ENCODE measurements around the gene KRT79. TPM values are rescaled to one million over a fixed set of nuclear protein-coding genes. Genes with fewer than 3 reads are reported as not detected.

KRT79 gene
- total and polyA plus RNA-seq, 4 donors, result not detected

DNA sequence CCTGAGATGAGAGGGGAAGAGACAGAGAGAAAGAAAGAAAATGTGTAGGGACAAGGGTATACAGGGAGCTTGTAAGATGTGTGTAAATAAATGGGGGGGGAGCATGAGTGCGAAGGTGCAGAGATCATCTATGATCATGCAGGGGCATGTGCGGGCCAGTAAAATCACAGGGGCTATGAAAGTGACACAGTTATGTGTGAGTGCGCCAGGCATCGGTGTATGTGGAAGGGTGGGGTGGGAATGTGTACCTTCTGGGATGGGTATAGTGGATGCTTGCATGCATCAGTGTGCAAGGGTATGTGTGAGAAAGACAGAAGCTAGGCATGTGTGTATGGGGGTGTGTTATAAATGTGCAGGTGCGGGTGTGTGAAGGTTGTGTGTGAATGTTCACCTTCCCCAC, 33.0 kb upstream of the KRT79 start (continued):
- TF ChIP-seq ZBTB33 (IDR thresholded peaks at IDR 0.05), result no peak

- Histone ChIP-seq H3K9ac (ENCODE audit: low read depth in 1 of 2, low read length in 2 of 2) (no peak overlapping the region), H3K4me3 (ENCODE audit: low read depth in 1 of 3, low read length in 3 of 3) (no peak overlapping the region), H3K9me3 (ENCODE audit: control insufficient read depth in 4 of 4, low read length in 3 of 4) (no peaks in the 10 kb centered on the region), H3K36me3 (ENCODE audit: control insufficient read depth in 4 of 4, insufficient read depth in 3 of 4, low read depth in 1 of 4, low read length in 3 of 4) (no peaks in the 10 kb centered on the region), H3K4me1 (ENCODE audit: control insufficient read depth in 4 of 4, insufficient read depth in 4 of 4, low read length in 3 of 4) (no peaks in the 10 kb centered on the region), H3K27me3 (ENCODE audit: control insufficient read depth in 4 of 4, insufficient read depth in 4 of 4, low read length in 3 of 4) (no peaks in the 10 kb centered on the region), H3K27ac (ENCODE audit: low read depth in 1 of 2, low read length in 2 of 2) (no peak overlapping the region)
- DNase-seq (ENCODE audit: low spot score), result peak; percentile 75
- 54% methylated on average over 10 of the region's 10 CpGs for WGBS
- TF ChIP-seq JUND (IDR thresholded peaks at IDR 0.05) (no peak), HNF4A (conservative IDR thresholded peaks at IDR 0.05) (peak in 1 of 2 donors; percentile 27), RAD21 (IDR thresholded peaks at IDR 0.05) (peak; percentile 75 to 85)
- TF ChIP-seq, protein P1, sequence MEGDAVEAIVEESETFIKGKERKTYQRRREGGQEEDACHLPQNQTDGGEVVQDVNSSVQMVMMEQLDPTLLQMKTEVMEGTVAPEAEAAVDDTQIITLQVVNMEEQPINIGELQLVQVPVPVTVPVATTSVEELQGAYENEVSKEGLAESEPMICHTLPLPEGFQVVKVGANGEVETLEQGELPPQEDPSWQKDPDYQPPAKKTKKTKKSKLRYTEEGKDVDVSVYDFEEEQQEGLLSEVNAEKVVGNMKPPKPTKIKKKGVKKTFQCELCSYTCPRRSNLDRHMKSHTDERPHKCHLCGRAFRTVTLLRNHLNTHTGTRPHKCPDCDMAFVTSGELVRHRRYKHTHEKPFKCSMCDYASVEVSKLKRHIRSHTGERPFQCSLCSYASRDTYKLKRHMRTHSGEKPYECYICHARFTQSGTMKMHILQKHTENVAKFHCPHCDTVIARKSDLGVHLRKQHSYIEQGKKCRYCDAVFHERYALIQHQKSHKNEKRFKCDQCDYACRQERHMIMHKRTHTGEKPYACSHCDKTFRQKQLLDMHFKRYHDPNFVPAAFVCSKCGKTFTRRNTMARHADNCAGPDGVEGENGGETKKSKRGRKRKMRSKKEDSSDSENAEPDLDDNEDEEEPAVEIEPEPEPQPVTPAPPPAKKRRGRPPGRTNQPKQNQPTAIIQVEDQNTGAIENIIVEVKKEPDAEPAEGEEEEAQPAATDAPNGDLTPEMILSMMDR (IDR thresholded peaks at IDR 0.05; ENCODE audit: low read depth, low read length, missing input control), result peak; percentile 73
Observed at GRCh38 chr12:52865090-52865944, 31.2 kb upstream of the KRT79 start.

- WGBS, result 71% methylated on average over 2 of the region's 2 CpGs
- Histone ChIP-seq H3K4me3 (ENCODE audit: low read depth in 1 of 3, low read length in 3 of 3) (no peak overlapping the region), H3K27ac (ENCODE audit: low read depth in 1 of 2, low read length in 2 of 2) (no peak overlapping the region), H3K36me3 (ENCODE audit: control insufficient read depth in 4 of 4, insufficient read depth in 3 of 4, low read depth in 1 of 4, low read length in 3 of 4) (no peaks in the 10 kb centered on the region), H3K27me3 (ENCODE audit: control insufficient read depth in 4 of 4, insufficient read depth in 4 of 4, low read length in 3 of 4) (no peaks in the 10 kb centered on the region), H3K9ac (ENCODE audit: low read depth in 1 of 2, low read length in 2 of 2) (no peak overlapping the region), H3K4me1 (ENCODE audit: control insufficient read depth in 4 of 4, insufficient read depth in 4 of 4, low read length in 3 of 4) (no peaks in the 10 kb centered on the region), H3K9me3 (ENCODE audit: control insufficient read depth in 4 of 4, low read length in 3 of 4) (no peaks in the 10 kb centered on the region)
- no peak for DNase-seq (ENCODE audit: low spot score)
- TF ChIP-seq, protein P2, sequence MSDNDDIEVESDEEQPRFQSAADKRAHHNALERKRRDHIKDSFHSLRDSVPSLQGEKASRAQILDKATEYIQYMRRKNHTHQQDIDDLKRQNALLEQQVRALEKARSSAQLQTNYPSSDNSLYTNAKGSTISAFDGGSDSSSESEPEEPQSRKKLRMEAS (IDR thresholded peaks at IDR 0.05), result no peak
- TF ChIP-seq HNF4G (IDR thresholded peaks at IDR 0.05) (no peak), JUND (IDR thresholded peaks at IDR 0.05) (no peak), EGR1 (IDR thresholded peaks at IDR 0.05; ENCODE audit: low read depth in 2 of 2) (no peak), ZBTB33 (IDR thresholded peaks at IDR 0.05) (no peak), HNF4A (conservative IDR thresholded peaks at IDR 0.05) (no peak), RXRA (IDR thresholded peaks at IDR 0.05) (no peak), ATF3 (IDR thresholded peaks at IDR 0.05) (no peak)
- TF ChIP-seq, protein P1 (IDR thresholded peaks at IDR 0.05; ENCODE audit: low read depth, low read length, missing input control), result no peak
Observed at GRCh38 chr12:52862023-52862422, 27.9 kb upstream of the KRT79 start.
